HG03066 (cell line): Measurements from ENCODE around the gene WIPF2.
A peak's percentile ranks its signal among the peaks of the same experiment; 100 is the strongest.

Source experiments
- ATAC-seq: cut with Tn5 transposase; IDR thresholded peaks from one replicate; pipeline ENCODE4 v1.9.1; 2021; ENCODE audit warnings: low read depth; ENCODE audit not compliant: unreplicated experiment

WIPF2 gene

DNA sequence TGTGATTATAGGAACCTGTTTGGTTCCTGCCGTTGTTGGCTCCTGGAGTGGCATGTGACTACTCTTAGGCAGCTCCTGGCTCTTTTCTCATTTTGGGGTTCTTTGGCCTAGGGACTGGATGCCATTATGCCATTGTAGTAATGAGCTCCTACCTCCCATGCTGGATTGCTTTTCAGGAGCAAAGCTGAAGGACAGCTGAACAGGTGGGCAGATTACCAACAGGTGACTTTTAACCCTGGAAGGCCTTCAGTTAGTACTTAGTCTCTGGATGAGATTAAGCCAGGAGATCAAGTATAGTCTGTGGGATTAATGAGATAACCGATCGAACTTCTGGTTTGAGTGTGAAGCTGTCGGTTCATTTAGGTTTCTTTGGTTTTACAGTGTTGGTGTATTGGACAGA, 25.2 kb downstream of the WIPF2 start:
- ATAC-seq: no peak

DNA sequence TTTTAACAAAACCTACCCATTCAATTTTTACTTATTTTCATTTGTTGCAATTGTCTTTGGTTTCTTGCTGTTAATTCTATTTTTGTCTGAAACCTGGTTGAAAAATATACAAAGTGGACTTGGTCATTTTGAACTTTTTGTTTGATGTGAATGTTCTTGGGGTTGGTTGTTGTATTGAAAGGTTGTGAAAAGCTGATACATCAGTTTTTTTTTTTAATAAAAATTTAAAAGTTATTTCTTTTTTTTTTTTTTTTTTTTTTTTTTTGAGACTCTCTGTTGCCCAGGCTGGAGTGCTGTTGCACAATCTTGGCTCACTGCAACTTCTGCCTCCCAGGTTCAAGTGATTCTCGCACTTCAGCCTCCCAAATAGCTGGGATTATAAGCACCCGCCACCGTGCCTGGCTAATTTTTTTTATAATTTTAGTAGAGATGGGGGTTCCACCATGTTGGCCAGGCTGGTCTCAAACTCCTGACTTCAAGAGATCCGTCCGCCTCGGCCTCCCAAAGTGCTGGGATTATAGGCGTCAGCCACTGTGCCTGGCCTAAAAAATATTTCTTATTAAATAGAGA, 28.9 kb downstream of the WIPF2 start:
- ATAC-seq: no peak

DNA sequence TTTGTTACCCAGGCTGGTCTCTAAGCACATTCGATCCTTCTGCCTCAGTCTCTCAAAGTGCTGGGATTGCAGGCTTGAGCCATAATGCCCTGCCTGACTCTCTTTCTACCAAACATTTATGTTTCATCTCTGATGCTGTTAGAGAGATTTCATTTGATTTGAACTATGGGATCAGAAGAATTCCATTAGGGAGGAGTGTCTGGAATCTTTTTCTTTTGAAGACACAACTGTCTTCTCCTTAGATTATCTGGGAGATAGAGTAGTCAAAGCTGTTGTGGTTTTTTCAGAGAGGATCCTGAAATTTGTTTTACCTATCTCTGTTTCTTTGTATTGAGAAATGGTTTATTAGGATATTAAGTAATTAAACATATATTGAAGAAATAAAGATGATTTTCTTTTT, 29.4 kb downstream of the WIPF2 start:
- ATAC-seq: no peak

DNA sequence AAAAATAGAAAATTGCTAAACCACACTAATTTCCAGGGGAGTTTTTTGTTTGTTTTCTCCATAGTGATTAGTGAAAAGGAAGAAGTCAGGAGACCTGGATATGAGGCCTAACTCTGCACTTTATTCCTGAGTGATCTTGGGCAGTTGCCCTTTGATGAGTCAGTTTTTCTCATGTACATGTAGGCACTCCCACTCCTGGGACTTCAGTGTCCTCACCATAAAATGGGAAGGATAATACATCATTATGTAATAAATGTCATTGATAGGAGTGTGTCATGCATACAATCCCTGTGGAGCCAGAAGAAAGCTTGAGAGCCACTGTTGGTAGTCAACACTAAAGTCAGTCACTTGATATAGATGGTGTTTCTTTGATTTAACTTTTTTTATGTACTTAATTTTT, 32.5 kb downstream of the WIPF2 start:
- no peak for ATAC-seq

DNA sequence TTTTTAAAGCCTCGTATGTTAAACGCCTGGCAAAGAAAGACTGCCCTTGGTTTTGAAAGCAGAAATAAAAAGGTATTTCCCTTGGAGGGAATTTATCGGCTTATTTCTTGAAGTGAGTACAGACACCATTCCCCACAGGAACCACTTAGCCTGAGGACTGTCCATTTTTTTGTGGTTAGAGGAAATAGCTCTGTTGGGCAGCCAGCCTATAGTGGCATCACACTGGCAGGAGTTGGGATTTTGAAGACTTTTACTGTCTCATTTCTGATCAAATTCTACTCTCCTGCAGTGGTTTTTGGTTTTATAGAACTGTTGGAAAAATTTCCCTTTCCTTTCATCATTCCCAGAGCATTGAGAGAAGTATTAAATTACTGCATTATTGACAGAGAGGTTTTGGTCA, 34.5 kb downstream of the WIPF2 start:
- no peak for ATAC-seq

DNA sequence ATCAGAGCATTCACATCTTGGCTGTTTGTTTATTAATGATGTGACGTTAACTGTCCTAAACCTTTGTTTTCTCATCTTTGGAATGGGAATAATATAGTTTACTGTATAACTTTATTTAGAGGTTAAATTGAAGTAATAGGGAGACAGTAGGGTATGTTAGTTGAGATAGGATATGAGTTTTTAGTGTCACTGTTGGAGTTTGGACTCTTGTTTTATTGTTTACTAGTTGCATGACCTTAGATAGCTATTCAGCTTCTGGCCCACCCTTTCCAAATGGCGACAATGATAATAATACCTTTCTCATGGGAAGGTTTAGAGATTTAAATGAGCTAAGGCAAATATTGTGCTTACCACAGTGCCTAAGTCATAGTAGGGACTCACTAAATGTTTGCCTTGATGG, 40.4 kb downstream of the WIPF2 start:
- no peak for ATAC-seq

DNA sequence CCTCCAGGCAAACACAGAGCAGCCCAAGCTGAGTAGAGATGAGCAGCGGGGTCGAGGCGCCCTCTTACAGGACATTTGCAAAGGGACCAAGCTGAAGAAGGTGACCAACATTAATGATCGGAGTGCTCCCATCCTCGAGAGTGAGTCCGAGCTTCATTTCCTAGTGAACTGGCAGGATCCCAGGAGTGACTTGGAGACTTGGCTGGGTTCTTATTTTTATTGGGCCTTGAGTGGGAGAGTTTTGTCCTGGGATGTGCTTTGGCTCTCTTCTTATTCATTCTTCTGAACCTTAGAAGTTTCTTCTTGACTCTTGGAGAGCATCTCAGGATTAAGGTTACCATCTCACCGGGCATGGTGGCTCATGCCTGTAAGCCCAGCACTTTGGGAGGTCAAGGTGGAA, 41.4 kb downstream of the WIPF2 start:
- ATAC-seq: no peak

DNA sequence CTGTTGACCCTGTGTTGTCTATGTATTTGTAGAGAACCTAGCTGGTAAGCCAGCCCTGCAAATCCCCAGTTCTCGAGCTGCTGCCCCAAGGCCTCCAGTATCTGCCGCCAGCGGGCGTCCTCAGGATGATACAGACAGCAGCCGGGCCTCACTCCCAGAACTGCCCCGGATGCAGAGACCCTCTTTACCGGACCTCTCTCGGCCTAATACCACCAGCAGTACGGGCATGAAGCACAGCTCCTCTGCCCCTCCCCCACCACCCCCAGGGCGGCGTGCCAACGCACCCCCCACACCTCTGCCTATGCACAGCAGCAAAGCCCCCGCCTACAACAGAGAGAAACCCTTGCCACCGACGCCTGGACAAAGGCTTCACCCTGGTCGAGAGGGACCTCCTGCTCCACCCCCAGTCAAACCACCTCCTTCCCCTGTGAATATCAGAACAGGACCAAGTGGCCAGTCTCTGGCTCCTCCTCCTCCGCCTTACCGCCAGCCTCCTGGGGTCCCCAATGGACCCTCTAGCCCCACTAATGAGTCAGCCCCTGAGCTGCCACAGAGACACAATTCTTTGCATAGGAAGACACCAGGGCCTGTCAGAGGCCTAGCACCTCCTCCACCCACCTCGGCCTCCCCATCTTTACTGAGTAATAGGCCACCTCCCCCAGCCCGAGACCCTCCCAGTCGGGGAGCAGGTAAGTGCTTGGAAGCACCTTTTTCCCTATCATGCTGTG, 45.5 kb downstream of the WIPF2 start:
- no peak for ATAC-seq

DNA sequence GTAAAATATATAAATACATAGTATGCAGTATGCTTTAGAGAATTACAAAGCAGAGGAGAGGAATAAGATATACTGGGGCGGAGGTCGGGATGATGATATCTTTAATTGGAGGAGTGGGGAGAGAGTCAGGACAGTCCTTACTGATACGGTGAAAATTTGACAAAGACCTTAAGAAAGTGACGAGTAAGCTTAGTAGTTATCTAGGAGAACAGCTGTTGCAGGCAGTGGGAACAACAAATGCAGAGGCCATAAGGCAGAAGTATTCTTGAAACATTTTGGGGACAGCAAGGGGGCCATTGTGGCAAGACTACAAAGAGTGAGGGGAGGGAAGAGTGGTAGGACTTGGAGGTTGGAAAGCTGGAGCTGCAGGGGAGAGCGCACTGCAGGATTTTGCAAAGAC, 46.2 kb downstream of the WIPF2 start:
- ATAC-seq: no peak

DNA sequence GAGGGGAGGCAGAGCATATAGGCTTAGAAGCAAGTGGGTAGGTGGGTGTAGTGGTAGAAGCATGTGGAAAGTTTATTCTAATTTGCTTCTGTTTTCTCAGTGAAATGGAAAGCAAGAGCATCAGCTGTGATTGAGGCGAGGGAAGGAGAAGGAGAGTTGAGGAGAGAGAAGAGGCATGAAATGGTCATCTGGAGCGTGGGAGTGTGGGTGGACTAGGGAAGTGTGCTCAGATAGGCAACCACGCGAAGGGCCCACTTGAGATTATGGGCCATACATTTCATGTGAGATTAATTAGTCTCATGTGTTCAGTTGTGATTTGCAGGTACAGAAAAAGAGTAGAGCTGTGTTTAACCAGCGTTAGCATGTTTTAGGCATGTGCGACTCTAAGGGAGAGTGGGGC, 47.8 kb downstream of the WIPF2 start:
- no peak for ATAC-seq

DNA sequence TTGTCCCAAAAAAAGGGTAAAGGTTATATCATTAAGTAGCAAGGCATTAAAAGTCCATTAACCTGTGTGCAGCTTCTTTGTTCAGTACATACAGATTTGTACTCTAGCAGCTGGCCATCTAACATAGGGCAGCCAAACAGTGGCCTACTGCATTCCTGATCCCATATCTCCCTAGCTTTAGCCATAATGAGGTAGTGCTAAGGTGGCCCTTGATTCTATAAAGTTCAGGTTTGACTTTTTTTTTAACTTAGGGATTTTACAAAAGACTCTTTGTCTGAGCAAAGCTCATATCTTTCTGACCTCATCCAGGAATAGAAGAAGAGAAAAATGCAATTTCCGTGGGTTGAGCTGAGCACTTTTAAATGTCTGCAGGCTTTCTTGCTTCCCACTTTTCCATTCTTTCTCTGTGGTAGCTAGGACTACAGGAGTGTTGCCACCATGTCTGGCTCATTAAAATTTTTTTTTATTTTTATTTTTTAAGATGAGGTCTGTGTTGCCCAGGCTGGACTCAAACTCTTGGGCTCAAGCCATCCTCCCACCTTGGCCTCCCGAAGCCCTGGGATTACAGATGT, 49.1 kb downstream of the WIPF2 start:
- no peak for ATAC-seq

DNA sequence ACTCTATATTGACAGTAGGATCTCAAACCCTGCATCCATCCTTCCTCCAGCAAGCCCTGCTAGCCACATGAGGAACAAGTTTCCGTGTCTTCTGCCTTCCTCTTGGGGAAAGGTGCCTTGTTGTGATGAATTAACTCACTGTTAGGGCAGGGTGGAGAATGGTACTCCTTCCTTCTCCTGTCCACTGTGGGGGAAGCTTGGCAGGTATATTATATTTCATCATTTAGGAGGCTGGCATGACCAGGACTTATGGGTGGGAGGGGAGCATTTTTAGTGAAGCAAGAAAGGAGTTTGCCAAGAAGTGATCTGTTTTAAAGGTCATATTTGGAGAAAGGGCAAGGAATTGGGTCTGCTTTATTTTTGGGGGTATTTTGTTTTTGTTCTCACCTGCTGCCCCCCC, 59.3 kb downstream of the WIPF2 start:
- no peak for ATAC-seq

DNA sequence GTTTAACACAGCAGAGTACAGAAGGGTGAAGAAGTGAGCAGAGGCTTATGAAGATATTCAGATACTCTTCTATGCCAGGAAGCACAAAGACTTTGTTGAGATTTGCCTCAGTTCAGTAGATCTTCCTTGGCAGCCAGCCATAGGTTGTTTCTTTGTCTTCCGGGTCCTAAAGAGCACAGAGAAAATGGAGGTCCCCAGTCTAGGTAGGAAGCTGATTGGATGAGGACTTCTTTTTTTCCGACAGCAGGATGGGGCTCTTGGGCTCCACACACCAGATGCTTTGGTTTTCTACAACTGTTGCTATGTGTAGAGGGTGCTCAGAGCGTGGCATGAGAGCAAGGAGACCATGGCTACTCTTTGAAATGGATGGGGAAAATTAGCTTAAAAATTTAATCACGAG, 60.3 kb downstream of the WIPF2 start:
- no peak for ATAC-seq

DNA sequence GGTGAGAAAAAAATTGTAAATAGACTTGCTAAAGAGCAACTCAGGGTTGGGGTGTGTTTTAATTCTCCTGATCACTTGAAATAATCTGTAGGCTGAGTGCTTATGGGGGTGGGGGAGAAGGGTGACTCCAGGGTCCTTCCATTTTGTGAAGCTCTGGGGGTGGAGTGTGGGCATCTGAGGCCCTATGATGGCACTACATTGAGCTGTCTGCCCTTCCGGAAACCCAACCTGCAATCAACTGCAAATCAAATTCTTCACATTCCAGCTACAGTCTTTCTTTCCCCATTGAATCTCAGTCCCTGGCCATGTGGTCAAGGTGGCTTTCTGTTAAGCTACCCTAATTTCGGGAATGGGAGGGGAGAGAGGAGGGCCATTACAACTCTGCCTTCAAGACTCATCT, 62.6 kb downstream of the WIPF2 start:
- no peak for ATAC-seq

DNA sequence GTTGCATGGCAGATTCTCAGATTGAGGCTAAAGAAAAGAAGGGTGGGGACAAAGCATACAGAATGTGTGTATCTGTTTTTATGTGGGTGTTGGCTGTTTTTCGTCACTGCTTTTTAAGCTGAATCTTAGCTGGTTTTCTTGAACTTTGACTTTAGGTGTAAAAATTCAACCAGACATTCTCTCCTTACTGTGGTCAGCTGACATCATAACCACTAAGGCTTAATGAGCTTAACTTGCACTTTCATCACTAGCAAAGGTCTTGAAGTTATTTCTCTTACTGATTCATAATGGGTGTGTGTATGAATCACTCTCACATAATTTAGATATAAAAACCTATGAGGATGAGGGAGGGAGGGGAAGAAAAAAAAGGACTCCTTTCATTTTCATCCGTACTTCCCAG, 64.6 kb downstream of the WIPF2 start:
- no peak for ATAC-seq

DNA sequence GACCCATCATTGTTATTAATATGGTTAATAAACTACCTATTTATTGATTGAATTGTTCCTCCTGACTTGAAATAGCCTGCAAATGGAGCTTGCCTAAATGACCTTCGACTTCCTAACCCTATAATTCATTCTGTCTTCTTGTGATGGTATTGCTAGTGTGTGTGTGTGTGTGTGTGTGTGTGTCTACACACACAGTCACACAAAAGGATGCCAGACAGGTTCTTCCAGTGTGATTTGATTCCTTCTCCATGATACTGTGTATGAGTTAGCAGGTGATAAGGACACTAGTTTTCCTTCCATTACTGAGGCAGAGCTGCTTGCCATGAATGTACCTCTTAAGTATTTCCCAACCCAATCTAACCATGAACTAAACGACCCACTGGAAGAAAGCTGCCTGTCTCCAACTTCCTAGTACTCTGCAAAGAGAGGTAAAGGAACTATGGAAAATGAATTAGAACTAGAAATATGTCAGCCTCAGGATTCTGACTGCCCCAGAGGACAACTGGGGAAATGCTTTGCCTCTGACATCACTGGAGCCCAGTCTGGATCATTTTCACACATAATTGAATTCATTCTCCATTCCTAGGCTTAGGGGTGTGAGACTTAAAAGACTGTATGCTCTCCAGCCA, 65.1 kb downstream of the WIPF2 start:
- no peak for ATAC-seq

DNA sequence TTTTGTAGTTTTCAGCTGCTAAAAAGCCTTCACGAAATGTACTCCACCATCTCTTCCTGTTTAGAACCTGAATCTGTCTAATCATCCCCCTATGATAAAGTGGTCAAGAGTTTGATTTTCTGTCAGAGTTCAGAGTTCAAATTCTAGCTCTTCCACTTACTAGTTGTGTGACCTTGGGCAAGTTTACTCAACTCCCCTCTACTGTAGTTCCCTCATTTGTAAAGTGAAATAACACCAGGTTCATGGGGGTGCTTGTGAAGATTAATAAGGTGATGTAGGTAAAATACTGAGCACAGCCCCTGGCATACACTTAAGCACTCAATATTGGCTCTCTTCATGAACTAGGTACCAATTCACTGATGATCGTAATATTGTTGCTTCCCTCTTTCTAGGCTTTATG, 67.4 kb downstream of the WIPF2 start:
- ATAC-seq: no peak

DNA sequence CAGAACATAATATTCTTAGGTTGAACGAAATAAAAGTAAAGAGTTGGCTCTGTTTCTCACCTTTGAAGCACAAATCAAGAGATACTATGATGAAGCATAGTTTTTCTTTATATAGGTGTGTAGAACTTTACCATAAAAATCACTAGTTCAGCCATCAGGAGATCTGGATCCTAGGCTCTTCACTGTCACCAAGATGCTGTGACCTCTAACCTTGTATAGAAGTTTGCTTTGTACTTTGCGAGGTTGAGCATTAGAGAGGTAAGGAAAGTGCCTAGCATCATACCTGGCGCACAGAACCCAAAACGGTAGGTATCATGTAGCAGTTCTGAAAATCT, 68.0 kb downstream of the WIPF2 start:
- ATAC-seq: no peak

DNA sequence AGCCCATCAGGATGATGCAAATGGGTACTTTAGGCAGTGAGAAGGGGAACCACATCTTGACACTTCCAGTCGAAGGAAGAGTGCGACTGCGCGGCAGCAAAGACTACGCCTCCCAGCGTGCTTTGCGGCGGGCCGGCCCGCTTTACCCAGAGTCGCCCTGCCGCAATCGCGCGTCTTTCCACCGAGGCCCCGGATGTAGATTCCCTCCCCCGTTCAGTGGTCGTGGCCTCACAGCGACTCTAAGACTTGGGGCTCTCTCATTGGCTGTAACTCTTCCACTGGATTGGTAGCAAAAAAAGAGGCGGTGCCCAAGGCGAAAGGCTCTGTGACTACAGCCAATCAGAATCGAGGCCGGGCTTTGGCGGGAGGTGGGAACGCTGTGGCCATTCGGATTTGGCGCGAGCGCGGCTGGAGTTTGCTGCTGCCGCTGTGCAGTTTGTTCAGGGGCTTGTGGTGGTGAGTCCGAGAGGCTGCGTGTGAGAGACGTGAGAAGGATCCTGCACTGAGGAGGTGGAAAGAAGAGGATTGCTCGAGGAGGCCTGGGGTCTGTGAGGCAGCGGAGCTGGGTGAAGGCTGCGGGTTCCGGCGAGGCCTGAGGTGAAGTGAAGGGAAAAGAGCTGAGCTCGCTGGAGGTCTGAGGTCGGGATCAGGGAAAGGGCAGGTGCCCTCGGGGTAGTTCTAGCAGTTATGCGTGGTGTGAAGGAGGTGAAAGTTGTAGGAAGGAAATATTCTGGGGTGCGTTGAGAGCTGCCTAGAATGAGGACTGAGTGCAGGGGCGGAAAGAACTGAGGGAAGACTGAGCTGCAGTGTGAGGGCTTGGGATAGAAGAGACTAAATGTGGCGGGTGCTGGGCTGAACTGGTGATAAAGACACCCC, 68.6 kb downstream of the WIPF2 start, which contains the start of gene CDC6:
Gene CDC6 (plus strand): TSS at position 386 of the 876 bp plus-strand sequence. CDS start 1,542 bp downstream, outside the sequence.
- peak; percentile 93 for ATAC-seq

DNA sequence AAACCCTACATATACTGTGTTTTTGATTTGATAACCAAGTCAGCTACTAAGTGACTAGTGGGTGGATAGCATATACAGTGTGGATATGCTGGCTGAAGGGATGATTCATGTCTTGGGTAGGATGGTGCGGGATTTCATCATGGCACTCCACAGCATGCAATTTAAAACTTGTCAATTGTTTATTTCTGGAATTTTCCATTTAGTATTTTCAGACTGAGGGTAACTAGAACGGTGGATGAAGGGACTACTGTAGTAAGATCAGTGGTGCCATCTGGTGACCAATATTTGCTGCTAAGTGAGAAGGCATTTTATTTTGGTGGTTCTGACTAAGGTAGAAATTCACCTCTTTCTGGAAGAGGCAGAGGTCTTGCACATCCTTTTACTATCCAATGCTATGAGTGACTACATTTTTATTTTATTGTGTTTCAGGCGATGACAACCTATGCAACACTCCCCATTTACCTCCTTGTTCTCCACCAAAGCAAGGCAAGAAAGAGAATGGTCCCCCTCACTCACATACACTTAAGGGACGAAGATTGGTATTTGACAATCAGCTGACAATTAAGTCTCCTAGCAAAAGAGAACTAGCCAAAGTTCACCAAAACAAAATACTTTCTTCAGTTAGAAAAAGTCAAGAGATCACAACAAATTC, 71.7 kb downstream of the WIPF2 start:
- no peak for ATAC-seq
